NT2/D1 (cell line): ENCODE results near the gene ABHD1.

Experiments
- YY1 ChIP-seq: IDR thresholded peaks from 2 replicates; pipeline ENCODE4 v1.6.1; 2011; ENCODE audit not compliant: insufficient read length, insufficient read depth
- ZNF274 ChIP-seq: IDR thresholded peaks from 2 replicates; pipeline ENCODE4 v1.6.1; 2011; ENCODE audit warnings: mild to moderate bottlenecking, low read depth, low read length

GRCh38 chr2:27175330-27175729 lies 51.7 kb downstream of the ABHD1 start:
- TF ChIP-seq YY1 = no peak
- no peak for TF ChIP-seq ZNF274
